Smooth muscle cell (in vitro differentiated cells): Measurements from ENCODE around the gene KRTAP19-7. TPM values are rescaled to one million over a fixed set of nuclear protein-coding genes. Genes with fewer than 3 reads are reported as not detected.

Experiments used
- DNase-seq: peaks from one replicate; lab custom pipeline; 2025; ENCODE audit not compliant: unreplicated experiment; lab: John Stamatoyannopoulos, UW
- H2AFZ ChIP-seq: fragments of 200-600 bp; sonication (generic); 2 replicates; pipeline ENCODE4 v1.6.0; 2016; ENCODE audit warnings: antibody characterized with exemption, low read depth, mild to moderate bottlenecking
- H3F3A ChIP-seq: fragments of 200-600 bp; sonication (generic); 2 replicates; pipeline ENCODE4 v1.6.0; 2017; ENCODE audit warnings: antibody characterized with exemption, low read depth
- H3K27ac ChIP-seq: fragments of 200-600 bp; sonication (generic); 2 replicates; pipeline ENCODE4 v1.5.1; 2016; ENCODE audit warnings: low read depth, mild to moderate bottlenecking
- H3K27me3 ChIP-seq: fragments of 200-600 bp; sonication (generic); 2 replicates; pipeline ENCODE4 v1.6.1; 2016; ENCODE audit warnings: low read depth, mild to moderate bottlenecking
- H3K36me3 ChIP-seq: fragments of 200-600 bp; sonication (generic); 2 replicates; pipeline ENCODE4 v1.5.1; 2016; ENCODE audit warnings: low read depth
- H3K4me1 ChIP-seq: fragments of 200-600 bp; sonication (generic); 2 replicates; pipeline ENCODE4 v1.5.1; 2016; ENCODE audit warnings: low read depth
- H3K4me2 ChIP-seq: fragments of 200-600 bp; sonication (generic); 2 replicates; pipeline ENCODE4 v1.6.0; 2016; ENCODE audit warnings: mild to moderate bottlenecking
- H3K4me3 ChIP-seq: fragments of 200-600 bp; sonication (generic); 2 replicates; pipeline ENCODE4 v1.5.1; 2016; ENCODE audit warnings: mild to moderate bottlenecking
- H3K79me2 ChIP-seq: fragments of 200-600 bp; sonication (generic); 2 replicates; pipeline ENCODE4 v1.6.0; 2016; ENCODE audit warnings: low read depth, mild to moderate bottlenecking
- H3K9ac ChIP-seq: fragments of 200-600 bp; sonication (generic); 2 replicates; pipeline ENCODE4 v1.6.0; 2016; ENCODE audit warnings: low read depth
- H3K9me3 ChIP-seq: fragments of 200-600 bp; sonication (generic); replicated peaks from 2 replicates; pipeline ENCODE4 v1.5.1; 2016; ENCODE audit warnings: low read depth
- H4K20me1 ChIP-seq: fragments of 200-600 bp; sonication (generic); 2 replicates; pipeline ENCODE4 v1.6.0; 2016; ENCODE audit warnings: low read depth
- CTCF ChIP-seq: fragments of 200-600 bp; sonication (generic); IDR thresholded peaks from 2 replicates; pipeline ENCODE4 v1.5.1; 2017; ENCODE audit warnings: borderline replicate concordance, mild to moderate bottlenecking, antibody characterized with exemption; ENCODE audit not compliant: insufficient read depth, poor library complexity, severe bottlenecking
- WGBS: methylation state at CpG from one replicate; pipeline ENCODE4 v1.1.7; 2016; ENCODE audit warnings: low lambda C conversion rate; 5-methylcytosine and 5-hydroxymethylcytosine counted together
- polyA plus RNA-seq: library from polyadenylated mRNA; unstranded; fragments of >200 nt; fragmentation: Nextera tagmentation; extraction: Ambion mirVana; gene quantifications from 2 replicates; pipeline ENCODE4 v1.2.1, GENCODE V29; 2016
- small RNA-seq: library from RNA; depleted of rRNA; stranded (forward); fragments of <200 nt; gene quantifications from one replicate; pipeline ENCODE3, GENCODE V24; 2014
- total RNA-seq: library from RNA; depleted of rRNA; stranded (reverse); fragments of >200 nt; gene quantifications from 2 replicates; pipeline ENCODE4 v1.2.3, GENCODE V29; 2014

The KRTAP19-7 gene
- total and polyA plus RNA-seq, 2 experiments from 2014 or later: not detected

GRCh38 chr21:30541764-30542163, 19.4 kb downstream of the KRTAP19-7 start, which contains the start of gene KRTAP19-6:
TSS of gene KRTAP19-6 (minus strand) at chr21:30541864. CDS start at chr21:30541833, 31 bp downstream.
- no peaks in the 10 kb centered on the region for H3F3A ChIP-seq
- no peak within 1 kb of the TSS for H2AFZ ChIP-seq
- H3K4me3 ChIP-seq: no peak within 1 kb of the TSS
- no peak within 1 kb of the TSS for H3K27ac ChIP-seq
- no peak for DNase-seq
- no peaks in the 10 kb centered on the region for H3K36me3 ChIP-seq
- no peaks in the 10 kb centered on the region for H3K79me2 ChIP-seq
- no peaks in the 10 kb centered on the region for H3K9me3 ChIP-seq
- TF ChIP-seq CTCF: no peak
- H3K4me2 ChIP-seq: no peak within 1 kb of the TSS
- H3K9ac ChIP-seq: no peak within 1 kb of the TSS
- H3K4me1 ChIP-seq: no peaks in the 10 kb centered on the region
- no peaks in the 10 kb centered on the region for H3K27me3 ChIP-seq
- no peaks in the 10 kb centered on the region for H4K20me1 ChIP-seq
- 84% methylated on average over 1 of the region's 1 CpG for WGBS

DNA sequence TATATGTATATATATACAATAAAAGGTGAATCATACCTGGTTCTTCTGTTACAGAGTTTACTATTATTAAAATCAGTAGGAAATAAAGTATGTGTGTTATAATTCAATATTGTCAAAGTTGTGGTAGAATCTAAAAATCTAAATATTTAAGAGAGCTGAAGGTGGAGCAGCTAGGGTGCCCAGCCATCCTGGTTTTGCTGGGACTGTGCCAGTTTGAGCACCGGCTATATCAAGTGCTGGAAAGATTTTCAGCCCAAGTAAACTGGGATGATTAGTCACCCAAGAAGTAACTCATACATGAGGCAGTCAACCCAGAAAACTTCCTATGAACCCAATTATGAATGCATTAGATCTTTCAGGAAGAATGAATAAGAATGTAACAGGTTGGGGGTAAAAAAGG, 42.2 kb downstream of the KRTAP19-7 start:
- DNase-seq: no peak
- no peak overlapping the region for H3K27ac ChIP-seq
- H3K36me3 ChIP-seq: no peaks in the 10 kb centered on the region
- no peak overlapping the region for H2AFZ ChIP-seq
- H3K4me3 ChIP-seq: no peak overlapping the region
- WGBS: 91% methylated on average over 1 of the region's 1 CpG
- no peak overlapping the region for H3K4me2 ChIP-seq
- no peaks in the 10 kb centered on the region for H3K4me1 ChIP-seq
- no peaks in the 10 kb centered on the region for H3K79me2 ChIP-seq
- no peak for TF ChIP-seq CTCF
- no peak overlapping the region for H3K9ac ChIP-seq
- H4K20me1 ChIP-seq: no peaks in the 10 kb centered on the region
- no peaks in the 10 kb centered on the region for H3K27me3 ChIP-seq
- no peaks in the 10 kb centered on the region for H3K9me3 ChIP-seq
- no peaks in the 10 kb centered on the region for H3F3A ChIP-seq

GRCh38 chr21:30515681-30516080, 45.4 kb downstream of the KRTAP19-7 start:
- no peaks in the 10 kb centered on the region for H3K79me2 ChIP-seq
- no peaks in the 10 kb centered on the region for H4K20me1 ChIP-seq
- 96% methylated on average over 1 of the region's 1 CpG for WGBS

More at GRCh38 chr21:30515681-30516080, 45.4 kb downstream of the KRTAP19-7 start:
- H3K4me2 ChIP-seq: no peak overlapping the region
- no peak overlapping the region for H3K9ac ChIP-seq
- no peak for DNase-seq
- no peak overlapping the region for H3K4me3 ChIP-seq
- no peaks in the 10 kb centered on the region for H3F3A ChIP-seq
- no peaks in the 10 kb centered on the region for H3K27me3 ChIP-seq
- H3K27ac ChIP-seq: no peak overlapping the region
- no peak for TF ChIP-seq CTCF
- H3K36me3 ChIP-seq: no peaks in the 10 kb centered on the region
- no peaks in the 10 kb centered on the region for H3K9me3 ChIP-seq
- no peak overlapping the region for H2AFZ ChIP-seq
- H3K4me1 ChIP-seq: no peaks in the 10 kb centered on the region

Small RNA genes lying within 50 kb of the gene (small RNA-seq; reads per million reads assigned to genes)
- gene AP000567.1 (not detected), gene KRTAP19-10P (not detected), gene KRTAP19-11P (not detected), gene KRTAP22-1 (not detected), gene KRTAP22-2 (not detected)

Other genes with a start within 250 kb of the KRTAP19-7 start
- gene KRTAP26-1, start 241.0 kb downstream of the KRTAP19-7 start, total RNA-seq: not detected in 2 replicates
- gene KRTAP26-1, start 241.0 kb downstream of the KRTAP19-7 start, polyA plus RNA-seq: not detected in 2 replicates
- gene KRTAP27-1, start 223.6 kb downstream of the KRTAP19-7 start, total RNA-seq: not detected in 2 replicates
- not detected in 2 replicates for gene KRTAP27-1, start 223.6 kb downstream of the KRTAP19-7 start, polyA plus RNA-seq
- not detected in 2 replicates for gene KRTAP23-1, start 212.7 kb downstream of the KRTAP19-7 start, total RNA-seq
- not detected in 2 replicates for gene KRTAP23-1, start 212.7 kb downstream of the KRTAP19-7 start, polyA plus RNA-seq
- not detected in 2 replicates for gene KRTAP13-2, start 189.0 kb downstream of the KRTAP19-7 start, total RNA-seq
- gene KRTAP13-2, start 189.0 kb downstream of the KRTAP19-7 start, polyA plus RNA-seq: not detected in 2 replicates
- gene KRTAP13-1, start 165.3 kb downstream of the KRTAP19-7 start, total RNA-seq: not detected in 2 replicates
- gene KRTAP13-1, start 165.3 kb downstream of the KRTAP19-7 start, polyA plus RNA-seq: not detected in 2 replicates
- not detected in 2 replicates for gene KRTAP13-3, start 135.4 kb downstream of the KRTAP19-7 start, total RNA-seq
- not detected in 2 replicates for gene KRTAP13-3, start 135.4 kb downstream of the KRTAP19-7 start, polyA plus RNA-seq
- gene KRTAP13-4, start 131.1 kb downstream of the KRTAP19-7 start, total RNA-seq: not detected in 2 replicates
- gene KRTAP13-4, start 131.1 kb downstream of the KRTAP19-7 start, polyA plus RNA-seq: not detected in 2 replicates
- gene KRTAP15-1, start 121.0 kb downstream of the KRTAP19-7 start, total RNA-seq: not detected in 2 replicates
- gene KRTAP15-1, start 121.0 kb downstream of the KRTAP19-7 start, polyA plus RNA-seq: not detected in 2 replicates
- 0.72 TPM in 1 of 2 replicates, not detected in the other for gene KRTAP19-1, start 80.9 kb downstream of the KRTAP19-7 start, total RNA-seq
- gene KRTAP19-1, start 80.9 kb downstream of the KRTAP19-7 start, polyA plus RNA-seq: 1.9 TPM in 1 of 2 replicates, not detected in the other
- not detected in 2 replicates for gene KRTAP19-2, start 73.9 kb downstream of the KRTAP19-7 start, total RNA-seq
- not detected in 2 replicates for gene KRTAP19-2, start 73.9 kb downstream of the KRTAP19-7 start, polyA plus RNA-seq
- gene KRTAP19-3, start 69.3 kb downstream of the KRTAP19-7 start, total RNA-seq: not detected in 2 replicates
- gene KRTAP19-3, start 69.3 kb downstream of the KRTAP19-7 start, polyA plus RNA-seq: not detected in 2 replicates
- gene KRTAP19-4, start 64.1 kb downstream of the KRTAP19-7 start, total RNA-seq: not detected in 2 replicates
- gene KRTAP19-4, start 64.1 kb downstream of the KRTAP19-7 start, polyA plus RNA-seq: not detected in 2 replicates
- not detected in 2 replicates for gene KRTAP19-5, start 59.2 kb downstream of the KRTAP19-7 start, total RNA-seq
- gene KRTAP19-5, start 59.2 kb downstream of the KRTAP19-7 start, polyA plus RNA-seq: not detected in 2 replicates
- not detected in 2 replicates for gene KRTAP19-6, start 19.4 kb downstream of the KRTAP19-7 start, total RNA-seq
- not detected in 2 replicates for gene KRTAP19-6, start 19.4 kb downstream of the KRTAP19-7 start, polyA plus RNA-seq
- gene KRTAP22-2, start 29.1 kb upstream of the KRTAP19-7 start, total RNA-seq: not detected in 2 replicates
- not detected in 2 replicates for gene KRTAP22-2, start 29.1 kb upstream of the KRTAP19-7 start, polyA plus RNA-seq
- gene KRTAP6-3, start 31.1 kb upstream of the KRTAP19-7 start, total RNA-seq: not detected in 2 replicates
- not detected in 2 replicates for gene KRTAP6-3, start 31.1 kb upstream of the KRTAP19-7 start, polyA plus RNA-seq
- gene KRTAP6-2, start 37.6 kb upstream of the KRTAP19-7 start, total RNA-seq: not detected in 2 replicates
- not detected in 2 replicates for gene KRTAP6-2, start 37.6 kb upstream of the KRTAP19-7 start, polyA plus RNA-seq
- gene KRTAP22-1, start 39.8 kb upstream of the KRTAP19-7 start, total RNA-seq: not detected in 2 replicates
- not detected in 2 replicates for gene KRTAP22-1, start 39.8 kb upstream of the KRTAP19-7 start, polyA plus RNA-seq
- not detected in 2 replicates for gene KRTAP6-1, start 52.6 kb upstream of the KRTAP19-7 start, total RNA-seq
- not detected in 2 replicates for gene KRTAP6-1, start 52.6 kb upstream of the KRTAP19-7 start, polyA plus RNA-seq
- gene KRTAP20-1, start 55.1 kb upstream of the KRTAP19-7 start, total RNA-seq: not detected in 2 replicates
- not detected in 2 replicates for gene KRTAP20-1, start 55.1 kb upstream of the KRTAP19-7 start, polyA plus RNA-seq
- gene KRTAP20-4, start 59.3 kb upstream of the KRTAP19-7 start, total RNA-seq: not detected in 2 replicates
- not detected in 2 replicates for gene KRTAP20-4, start 59.3 kb upstream of the KRTAP19-7 start, polyA plus RNA-seq
- not detected in 2 replicates for gene KRTAP20-2, start 73.9 kb upstream of the KRTAP19-7 start, total RNA-seq
- gene KRTAP20-2, start 73.9 kb upstream of the KRTAP19-7 start, polyA plus RNA-seq: not detected in 2 replicates
- gene KRTAP20-3, start 81.5 kb upstream of the KRTAP19-7 start, total RNA-seq: not detected in 2 replicates
- gene KRTAP20-3, start 81.5 kb upstream of the KRTAP19-7 start, polyA plus RNA-seq: not detected in 2 replicates
- not detected in 2 replicates for gene KRTAP21-3, start 157.5 kb upstream of the KRTAP19-7 start, total RNA-seq
- not detected in 2 replicates for gene KRTAP21-3, start 157.5 kb upstream of the KRTAP19-7 start, polyA plus RNA-seq
- not detected in 2 replicates for gene KRTAP21-2, start 185.9 kb upstream of the KRTAP19-7 start, total RNA-seq
- gene KRTAP21-2, start 185.9 kb upstream of the KRTAP19-7 start, polyA plus RNA-seq: not detected in 2 replicates
- not detected in 2 replicates for gene KRTAP21-1, start 194.1 kb upstream of the KRTAP19-7 start, total RNA-seq
- not detected in 2 replicates for gene KRTAP21-1, start 194.1 kb upstream of the KRTAP19-7 start, polyA plus RNA-seq